Type B pancreatic cell (in vitro differentiated cells): ENCODE results near the gene GANC. TPM values are rescaled to one million over a fixed set of nuclear protein-coding genes. Genes with fewer than 3 reads are reported as not detected.

Source experiments
- DNase-seq: peaks from one replicate; pipeline ENCODE4 v3.0.0; 2021; ENCODE audit warnings: mixed read lengths; ENCODE audit not compliant: unreplicated experiment; ENCODE audit errors: extremely low spot score
- H3K27ac Mint-ChIP-seq: 2 replicates; pipeline ENCODE4 v1.8.0; 2021; ENCODE audit warnings: mild to moderate bottlenecking, mixed read lengths
- H3K27me3 Mint-ChIP-seq: 2 replicates; pipeline ENCODE4 v1.8.0; 2021; ENCODE audit warnings: mixed read lengths
- H3K36me3 Mint-ChIP-seq: 2 replicates; pipeline ENCODE4 v1.8.0; 2021; ENCODE audit warnings: mixed read lengths
- H3K4me1 Mint-ChIP-seq: one replicate; pipeline ENCODE4 v1.8.0; 2021; ENCODE audit warnings: mixed read lengths; ENCODE audit not compliant: unreplicated experiment
- H3K4me3 Mint-ChIP-seq: 2 replicates; pipeline ENCODE4 v1.8.0; 2021; ENCODE audit warnings: mild to moderate bottlenecking, mixed read lengths
- H3K9me3 Mint-ChIP-seq: 2 replicates; pipeline ENCODE4 v1.8.0; 2021; ENCODE audit warnings: mixed read lengths
- total RNA-seq: library from RNA; stranded (reverse); gene quantifications from 2 replicates; pipeline ENCODE4 v1.2.1, GENCODE V29; 2021; ENCODE audit warnings: low replicate concordance
- TF ChIP-seq, protein P1 (sequence below): fragments of 200-600 bp; sonication (generic); conservative IDR thresholded peaks from 2 replicates; pipeline ENCODE4 v1.5.0; 2021; ENCODE audit warnings: antibody characterized with exemption, mild to moderate bottlenecking

GANC gene
- total RNA-seq, 1 donor from 2014 or later = 24.4 TPM

DNA sequence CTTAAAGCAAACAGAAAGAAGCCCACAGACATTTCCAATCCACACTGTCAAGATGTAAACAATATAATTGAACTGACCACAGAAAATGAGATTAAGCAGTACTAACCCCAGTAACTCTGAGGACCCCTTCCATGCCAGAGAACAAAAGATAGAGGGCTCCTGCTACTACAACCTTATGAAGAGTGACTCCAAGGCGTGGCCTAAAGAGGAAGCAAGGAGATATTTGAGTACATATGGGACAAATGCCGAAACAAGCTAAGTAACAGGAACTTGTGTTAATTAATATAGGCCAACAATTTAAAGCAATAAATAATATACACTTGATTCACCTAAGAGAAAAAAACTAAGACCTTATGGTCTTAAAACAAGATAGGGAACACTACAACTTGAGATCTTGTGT, 39.9 kb upstream of the GANC start:
- DNase-seq = no peak
- no peaks in the 10 kb centered on the region for H3K27me3 Mint-ChIP-seq
- no peaks in the 10 kb centered on the region for H3K4me1 Mint-ChIP-seq
- peaks cover 23% of the 10 kb centered on the region for H3K36me3 Mint-ChIP-seq
- TF ChIP-seq, protein P1, sequence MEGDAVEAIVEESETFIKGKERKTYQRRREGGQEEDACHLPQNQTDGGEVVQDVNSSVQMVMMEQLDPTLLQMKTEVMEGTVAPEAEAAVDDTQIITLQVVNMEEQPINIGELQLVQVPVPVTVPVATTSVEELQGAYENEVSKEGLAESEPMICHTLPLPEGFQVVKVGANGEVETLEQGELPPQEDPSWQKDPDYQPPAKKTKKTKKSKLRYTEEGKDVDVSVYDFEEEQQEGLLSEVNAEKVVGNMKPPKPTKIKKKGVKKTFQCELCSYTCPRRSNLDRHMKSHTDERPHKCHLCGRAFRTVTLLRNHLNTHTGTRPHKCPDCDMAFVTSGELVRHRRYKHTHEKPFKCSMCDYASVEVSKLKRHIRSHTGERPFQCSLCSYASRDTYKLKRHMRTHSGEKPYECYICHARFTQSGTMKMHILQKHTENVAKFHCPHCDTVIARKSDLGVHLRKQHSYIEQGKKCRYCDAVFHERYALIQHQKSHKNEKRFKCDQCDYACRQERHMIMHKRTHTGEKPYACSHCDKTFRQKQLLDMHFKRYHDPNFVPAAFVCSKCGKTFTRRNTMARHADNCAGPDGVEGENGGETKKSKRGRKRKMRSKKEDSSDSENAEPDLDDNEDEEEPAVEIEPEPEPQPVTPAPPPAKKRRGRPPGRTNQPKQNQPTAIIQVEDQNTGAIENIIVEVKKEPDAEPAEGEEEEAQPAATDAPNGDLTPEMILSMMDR = no peak
- H3K9me3 Mint-ChIP-seq = no peaks in the 10 kb centered on the region
- H3K4me3 Mint-ChIP-seq = no peak overlapping the region
- H3K27ac Mint-ChIP-seq = no peak overlapping the region

DNA sequence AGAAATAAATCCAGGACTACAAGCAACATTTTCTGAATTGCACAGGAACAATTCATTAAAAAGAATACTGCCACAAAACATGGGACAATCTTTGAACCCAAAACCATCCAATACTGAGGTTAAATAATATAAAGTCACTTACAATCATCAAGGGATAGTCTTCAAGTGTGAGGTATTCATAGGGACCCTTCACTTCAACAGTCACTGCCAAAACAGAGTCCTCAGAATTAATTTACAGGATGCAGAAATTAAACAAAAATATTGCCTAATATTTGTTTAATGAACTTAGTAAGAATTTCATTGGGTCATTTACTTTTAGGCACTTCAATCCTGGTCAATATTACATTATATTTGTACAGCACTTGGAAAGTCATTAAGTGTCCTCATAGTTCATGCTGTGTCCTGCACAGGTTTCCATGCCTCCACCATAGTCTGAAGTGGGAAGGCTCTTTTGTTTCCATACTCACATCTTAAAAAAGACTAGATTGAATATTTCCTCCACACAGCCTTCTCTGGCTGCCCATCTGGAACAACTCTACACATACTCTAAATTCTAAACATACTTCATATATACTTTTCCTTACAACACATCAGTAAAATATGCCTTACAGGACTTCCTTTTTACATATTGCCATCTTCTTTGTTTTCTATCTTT, 33.3 kb upstream of the GANC start:
- H3K4me1 Mint-ChIP-seq = no peaks in the 10 kb centered on the region
- no peak overlapping the region for H3K4me3 Mint-ChIP-seq
- peaks cover 40% of the 10 kb centered on the region for H3K36me3 Mint-ChIP-seq
- no peak for DNase-seq
- H3K27ac Mint-ChIP-seq = no peak overlapping the region
- H3K27me3 Mint-ChIP-seq = no peaks in the 10 kb centered on the region
- TF ChIP-seq, protein P1 = no peak
- no peaks in the 10 kb centered on the region for H3K9me3 Mint-ChIP-seq

DNA sequence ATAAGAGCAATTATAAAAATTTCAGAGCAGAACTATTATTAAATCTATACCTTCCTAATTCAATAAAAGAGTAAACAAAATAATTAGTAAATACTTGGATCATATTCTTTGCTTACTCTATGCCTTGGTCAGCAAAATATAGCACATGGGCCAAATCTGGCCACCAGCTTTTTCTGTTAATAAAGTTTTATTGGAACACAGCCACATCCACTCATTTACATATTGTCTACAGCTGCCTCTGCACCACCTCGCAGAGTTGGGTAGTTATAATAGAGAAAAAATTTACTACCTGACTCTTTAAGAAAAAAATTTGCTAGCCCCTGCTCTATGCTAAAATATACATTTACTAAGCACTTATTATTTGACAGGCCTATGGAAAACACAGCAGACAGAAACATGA, 32.2 kb upstream of the GANC start:
- no peak for DNase-seq
- H3K36me3 Mint-ChIP-seq = peaks cover 35% of the 10 kb centered on the region
- no peaks in the 10 kb centered on the region for H3K4me1 Mint-ChIP-seq
- H3K4me3 Mint-ChIP-seq = no peak overlapping the region
- H3K27me3 Mint-ChIP-seq = no peaks in the 10 kb centered on the region
- TF ChIP-seq, protein P1 = no peak
- H3K27ac Mint-ChIP-seq = no peak overlapping the region
- H3K9me3 Mint-ChIP-seq = no peaks in the 10 kb centered on the region

DNA sequence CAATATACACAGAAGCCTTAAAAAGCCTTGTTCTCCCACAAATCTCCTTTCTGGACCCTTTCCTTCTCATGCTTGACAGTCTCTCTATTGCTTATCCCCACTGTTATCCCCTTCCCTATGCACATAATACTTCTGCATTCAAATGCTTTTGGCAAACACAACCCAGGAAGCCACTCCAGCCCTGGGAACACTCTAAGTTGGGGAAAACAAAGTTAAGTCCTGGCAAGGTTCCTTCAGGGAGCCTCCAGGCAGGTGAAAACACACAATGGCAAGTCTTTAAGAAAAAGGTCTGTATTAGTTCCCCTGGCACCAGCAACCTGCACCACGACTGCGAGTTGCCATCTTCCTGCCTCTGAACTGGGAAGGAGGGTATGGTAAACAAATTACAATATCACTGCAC, 19.7 kb upstream of the GANC start:
- Mint-ChIP-seq H3K4me3 (no peak overlapping the region), H3K4me1 (no peaks in the 10 kb centered on the region), H3K36me3 (peaks cover 57% of the 10 kb centered on the region), H3K27ac (no peak overlapping the region), H3K9me3 (peaks cover 33% of the 10 kb centered on the region), H3K27me3 (no peaks in the 10 kb centered on the region)
- no peak for DNase-seq
- TF ChIP-seq, protein P1 = no peak

DNA sequence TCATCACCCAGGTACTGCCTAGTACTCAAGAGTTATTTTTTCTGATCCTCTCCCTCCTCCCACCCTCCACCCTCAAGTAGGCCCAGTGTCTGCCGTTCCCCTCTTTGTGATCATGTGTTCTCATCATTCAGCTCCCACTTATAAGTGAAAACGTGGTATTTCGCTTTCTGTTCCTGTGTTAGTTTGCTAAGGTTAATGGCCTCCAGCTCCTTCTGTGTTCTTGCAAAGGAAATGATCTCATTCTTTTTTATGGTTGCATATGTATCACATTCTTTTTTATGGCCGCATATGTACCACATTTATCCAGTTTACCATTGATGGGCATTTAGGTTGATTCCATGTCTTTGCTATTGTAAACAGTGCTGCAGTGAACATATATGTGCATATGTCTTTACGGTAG, 8.2 kb upstream of the GANC start:
- Mint-ChIP-seq H3K9me3 (no peaks in the 10 kb centered on the region), H3K4me3 (no peak overlapping the region), H3K27ac (no peak overlapping the region), H3K36me3 (peaks cover 58% of the 10 kb centered on the region), H3K27me3 (no peaks in the 10 kb centered on the region), H3K4me1 (peaks cover 4% of the 10 kb centered on the region)
- TF ChIP-seq, protein P1 = no peak
- DNase-seq = no peak

DNA sequence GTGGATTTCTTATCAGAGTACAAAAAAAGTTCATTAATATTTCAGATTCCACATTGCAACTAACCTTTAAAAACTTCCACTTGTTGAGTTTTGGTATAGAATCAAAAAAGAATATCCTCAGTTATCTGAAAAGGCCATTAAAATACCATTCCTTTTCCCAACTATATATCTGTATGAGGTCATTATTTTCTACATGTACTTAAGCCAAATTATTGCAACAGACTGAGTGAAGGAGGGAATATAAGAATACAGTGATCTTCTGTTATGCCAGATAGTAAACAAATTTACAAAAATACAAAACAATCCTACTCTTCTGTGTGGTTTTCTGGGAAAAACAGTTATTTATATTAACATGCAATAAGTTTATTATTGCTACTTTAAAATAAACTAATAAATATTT, 5.7 kb upstream of the GANC start:
- H3K36me3 Mint-ChIP-seq = peaks cover 52% of the 10 kb centered on the region
- no peak overlapping the region for H3K4me3 Mint-ChIP-seq
- no peaks in the 10 kb centered on the region for H3K27me3 Mint-ChIP-seq
- no peak overlapping the region for H3K27ac Mint-ChIP-seq
- no peak for DNase-seq
- H3K9me3 Mint-ChIP-seq = no peaks in the 10 kb centered on the region
- TF ChIP-seq, protein P1 = no peak
- peaks cover 16% of the 10 kb centered on the region for H3K4me1 Mint-ChIP-seq
